ENCODE measurements around the gene FXYD1.

DNA sequence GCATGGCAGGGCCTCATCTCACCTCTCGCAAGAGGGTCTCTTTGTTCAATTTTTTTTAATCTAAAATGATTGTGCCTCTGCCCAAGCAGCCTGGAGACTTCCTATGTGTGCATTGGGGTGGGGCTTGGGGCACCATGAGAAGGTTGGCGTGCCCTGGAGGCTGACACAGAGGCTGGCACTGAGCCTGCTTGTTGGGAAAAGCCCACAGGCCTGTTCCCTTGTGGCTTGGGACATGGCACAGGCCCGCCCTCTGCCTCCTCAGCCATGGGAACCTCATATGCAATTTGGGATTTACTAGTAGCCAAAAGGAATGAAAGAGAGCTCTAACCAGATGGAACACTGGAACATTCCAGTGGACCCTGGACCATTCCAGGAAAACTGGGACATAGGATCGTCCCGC is 15.1 kb upstream of the FXYD1 start:
- TF ChIP-seq, protein P1, sequence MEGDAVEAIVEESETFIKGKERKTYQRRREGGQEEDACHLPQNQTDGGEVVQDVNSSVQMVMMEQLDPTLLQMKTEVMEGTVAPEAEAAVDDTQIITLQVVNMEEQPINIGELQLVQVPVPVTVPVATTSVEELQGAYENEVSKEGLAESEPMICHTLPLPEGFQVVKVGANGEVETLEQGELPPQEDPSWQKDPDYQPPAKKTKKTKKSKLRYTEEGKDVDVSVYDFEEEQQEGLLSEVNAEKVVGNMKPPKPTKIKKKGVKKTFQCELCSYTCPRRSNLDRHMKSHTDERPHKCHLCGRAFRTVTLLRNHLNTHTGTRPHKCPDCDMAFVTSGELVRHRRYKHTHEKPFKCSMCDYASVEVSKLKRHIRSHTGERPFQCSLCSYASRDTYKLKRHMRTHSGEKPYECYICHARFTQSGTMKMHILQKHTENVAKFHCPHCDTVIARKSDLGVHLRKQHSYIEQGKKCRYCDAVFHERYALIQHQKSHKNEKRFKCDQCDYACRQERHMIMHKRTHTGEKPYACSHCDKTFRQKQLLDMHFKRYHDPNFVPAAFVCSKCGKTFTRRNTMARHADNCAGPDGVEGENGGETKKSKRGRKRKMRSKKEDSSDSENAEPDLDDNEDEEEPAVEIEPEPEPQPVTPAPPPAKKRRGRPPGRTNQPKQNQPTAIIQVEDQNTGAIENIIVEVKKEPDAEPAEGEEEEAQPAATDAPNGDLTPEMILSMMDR (conservative IDR thresholded peaks at IDR 0.05; ENCODE audit: low read depth, low read length): no peak
- TF ChIP-seq EZH2 (IDR thresholded peaks at IDR 0.05; ENCODE audit: borderline replicate concordance, low read depth, low read length, poor library complexity, severe bottlenecking): no peak

Data from A673 (cell line).